Lung (tissue), 12 donors: ENCODE data around the gene ZBED2. TPM values are rescaled to one million over a fixed set of nuclear protein-coding genes. Genes with fewer than 3 reads are reported as not detected.

Source experiments
- ATAC-seq: fragments of 200-7000 bp; cut with Tn5 transposase; one replicate; pipeline ENCODE4 v1.9.1; 2020; ENCODE audit warnings: moderate number of reproducible peaks; ENCODE audit not compliant: insufficient read depth, low FRiP score
- DNase-seq, 3 donors: peaks; one replicate each; pipeline ENCODE4 v3.0.0-alpha.2; 2013 to 2017
- H3K27ac ChIP-seq, 2 donors: one replicate each; pipeline ENCODE4 v1.5.1; 2013; ENCODE audit warnings: mild to moderate bottlenecking in 2 of 2, moderate library complexity in 2 of 2, control low read depth in 1 of 2, inconsistent platforms in 1 of 2, low read depth in 1 of 2, low read length in 1 of 2
- H3K27me3 ChIP-seq, 3 donors: one replicate each; pipeline ENCODE4 v1.5.1; 2013; ENCODE audit warnings: low read length in 2 of 3; ENCODE audit not compliant: control insufficient read depth in 3 of 3, insufficient read depth in 3 of 3
- H3K36me3 ChIP-seq, 4 donors: one replicate each; pipeline ENCODE4 v1.5.1; 2013; ENCODE audit warnings: low read length in 4 of 4, mild to moderate bottlenecking in 1 of 4, moderate library complexity in 1 of 4; ENCODE audit not compliant: control insufficient read depth in 4 of 4, insufficient read depth in 4 of 4
- H3K4me1 ChIP-seq, 5 donors: one replicate each; pipeline ENCODE4 v1.5.1; 2013; ENCODE audit warnings: low read length in 5 of 5, mild to moderate bottlenecking in 2 of 5, moderate library complexity in 1 of 5; ENCODE audit not compliant: control insufficient read depth in 5 of 5, insufficient read depth in 5 of 5
- H3K4me3 ChIP-seq: one replicate; pipeline ENCODE4 v1.5.1; 2013; ENCODE audit warnings: mild to moderate bottlenecking, control low read depth, moderate library complexity
- H3K9ac ChIP-seq, 2 donors: one replicate each; pipeline ENCODE4 v1.5.1; 2013; ENCODE audit warnings: low read length in 2 of 2, control low read depth in 1 of 2; ENCODE audit not compliant: insufficient read depth in 1 of 2
- H3K9me3 ChIP-seq, 4 donors: one replicate each; pipeline ENCODE4 v1.5.1; 2013; ENCODE audit warnings: low read length in 3 of 4, mild to moderate bottlenecking in 1 of 4, moderate library complexity in 1 of 4; ENCODE audit not compliant: control insufficient read depth in 4 of 4, insufficient read depth in 3 of 4
- WGBS, 2 donors: extraction: QIAGEN DNeasy Blood & Tissue Kit; methylation state at CpG; one replicate each; pipeline ENCODE4 v1.1.7; 2013; 5-methylcytosine and 5-hydroxymethylcytosine counted together
- polyA plus RNA-seq, 2 donors: library from polyadenylated mRNA; stranded (reverse); fragments of 200-250 nt; gene quantifications; one replicate each; pipeline ENCODE4 v1.2.1, GENCODE V29; 2013
- total RNA-seq, 2 donors: library from RNA; depleted of rRNA in 1 of 2; stranded (reverse); fragments of >200 nt in 1 of 2; gene quantifications; one replicate each; pipeline ENCODE4 v1.2.1, GENCODE V29; 2014 to 2021
- TF ChIP-seq, protein P1 (sequence below): IDR thresholded peaks from 2 replicates; pipeline ENCODE4 v1.5.1; 2012; ENCODE audit warnings: mild to moderate bottlenecking; ENCODE audit errors: control extremely low read depth, extremely low read depth
- donor health status: control.
- donor health status: control.
- donor health status: Bipolar disorder and iron deficiency.
- donor health status: healthy.
- donor health status: DM: yes; HTN: yes; CAD: no.

The ZBED2 gene
- total and polyA plus RNA-seq, 4 donors: 0.60 to 9.5 (median 5.7) TPM

DNA sequence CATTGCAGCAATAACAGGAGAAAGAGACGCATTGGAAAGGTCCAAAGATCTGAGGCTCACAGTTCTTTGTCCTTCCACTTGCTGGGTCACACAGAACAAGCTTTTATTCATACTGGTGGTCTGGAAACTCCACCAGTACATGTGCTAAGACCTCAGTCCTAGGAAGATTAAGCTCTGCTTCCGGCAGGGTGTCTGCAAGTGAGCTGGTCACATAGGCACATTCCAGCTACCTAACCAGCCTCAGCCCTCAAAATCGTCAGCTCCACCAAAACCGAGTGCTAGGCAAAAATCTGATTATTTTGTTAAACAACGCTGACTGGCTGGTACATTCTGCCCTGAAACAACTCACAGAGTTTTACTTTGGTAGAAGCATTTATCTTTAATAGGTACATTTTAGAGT, 2.2 kb downstream of the ZBED2 start:
- no peaks in the 10 kb centered on the region for H3K27me3 ChIP-seq
- peaks cover 0 to 3% (median 0%) of the 10 kb centered on the region in 5 donors for H3K4me1 ChIP-seq
- no peaks in the 10 kb centered on the region for H3K9me3 ChIP-seq
- ATAC-seq (no peak), DNase-seq (no peak)
- no peaks in the 10 kb centered on the region for H3K36me3 ChIP-seq
- TF ChIP-seq, protein P1, sequence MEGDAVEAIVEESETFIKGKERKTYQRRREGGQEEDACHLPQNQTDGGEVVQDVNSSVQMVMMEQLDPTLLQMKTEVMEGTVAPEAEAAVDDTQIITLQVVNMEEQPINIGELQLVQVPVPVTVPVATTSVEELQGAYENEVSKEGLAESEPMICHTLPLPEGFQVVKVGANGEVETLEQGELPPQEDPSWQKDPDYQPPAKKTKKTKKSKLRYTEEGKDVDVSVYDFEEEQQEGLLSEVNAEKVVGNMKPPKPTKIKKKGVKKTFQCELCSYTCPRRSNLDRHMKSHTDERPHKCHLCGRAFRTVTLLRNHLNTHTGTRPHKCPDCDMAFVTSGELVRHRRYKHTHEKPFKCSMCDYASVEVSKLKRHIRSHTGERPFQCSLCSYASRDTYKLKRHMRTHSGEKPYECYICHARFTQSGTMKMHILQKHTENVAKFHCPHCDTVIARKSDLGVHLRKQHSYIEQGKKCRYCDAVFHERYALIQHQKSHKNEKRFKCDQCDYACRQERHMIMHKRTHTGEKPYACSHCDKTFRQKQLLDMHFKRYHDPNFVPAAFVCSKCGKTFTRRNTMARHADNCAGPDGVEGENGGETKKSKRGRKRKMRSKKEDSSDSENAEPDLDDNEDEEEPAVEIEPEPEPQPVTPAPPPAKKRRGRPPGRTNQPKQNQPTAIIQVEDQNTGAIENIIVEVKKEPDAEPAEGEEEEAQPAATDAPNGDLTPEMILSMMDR: no peak
- no peak overlapping the region for H3K27ac ChIP-seq
- H3K9ac ChIP-seq: no peak overlapping the region
- 81 to 86% methylated on average over 5 of the region's 5 CpGs for WGBS, 2 donors
- H3K4me3 ChIP-seq: no peak overlapping the region

DNA sequence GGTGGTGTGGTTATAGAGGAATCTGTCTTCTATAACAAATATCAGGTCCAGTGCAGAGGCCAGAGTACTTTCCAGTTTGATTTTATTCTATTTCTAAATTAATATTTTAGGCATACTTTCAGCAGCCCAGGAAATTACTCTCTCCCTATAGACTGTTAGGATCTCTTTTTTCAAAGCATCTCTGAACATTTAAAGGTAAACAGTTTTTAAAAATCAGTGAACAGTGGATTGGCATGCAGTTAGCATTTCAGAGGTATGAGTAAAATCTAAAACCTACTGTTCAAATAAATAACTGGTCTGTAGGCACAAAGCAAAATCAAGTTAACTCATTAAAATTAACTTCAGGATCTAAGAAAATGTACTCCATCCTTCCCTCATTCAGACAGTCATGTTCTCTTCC, 3.0 kb downstream of the ZBED2 start:
- ATAC-seq: no peak
- Histone ChIP-seq H3K36me3 (no peaks in the 10 kb centered on the region), H3K27me3 (no peaks in the 10 kb centered on the region), H3K27ac (no peak overlapping the region), H3K4me3 (no peak overlapping the region), H3K4me1 (peaks cover 0 to 3% (median 0%) of the 10 kb centered on the region in 5 donors), H3K9me3 (peaks cover 0 to 2% (median 0%) of the 10 kb centered on the region in 4 donors), H3K9ac (no peak overlapping the region)
- TF ChIP-seq, protein P1: no peak
- DNase-seq: no peak

DNA sequence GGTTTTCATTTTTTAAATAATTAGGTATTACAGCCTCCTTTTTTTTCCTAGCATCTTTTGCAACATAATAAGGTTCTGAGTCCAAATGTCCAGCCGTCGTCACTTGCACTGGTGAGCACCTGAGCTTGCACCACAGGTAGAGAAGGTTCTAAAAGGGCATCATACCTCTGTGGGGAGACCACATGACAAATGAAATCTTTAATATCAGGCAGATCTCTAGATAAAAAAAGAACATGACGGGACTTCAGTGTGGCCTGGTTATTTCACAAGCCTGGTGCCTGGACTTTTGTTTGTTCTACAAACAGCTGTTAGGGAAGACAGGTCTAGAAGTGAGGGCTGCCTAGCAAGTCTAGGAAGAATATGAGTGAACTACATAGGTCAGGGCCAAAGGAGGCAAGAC, 3.6 kb downstream of the ZBED2 start:
- TF ChIP-seq, protein P1: no peak
- no peak overlapping the region for H3K9ac ChIP-seq

DNA sequence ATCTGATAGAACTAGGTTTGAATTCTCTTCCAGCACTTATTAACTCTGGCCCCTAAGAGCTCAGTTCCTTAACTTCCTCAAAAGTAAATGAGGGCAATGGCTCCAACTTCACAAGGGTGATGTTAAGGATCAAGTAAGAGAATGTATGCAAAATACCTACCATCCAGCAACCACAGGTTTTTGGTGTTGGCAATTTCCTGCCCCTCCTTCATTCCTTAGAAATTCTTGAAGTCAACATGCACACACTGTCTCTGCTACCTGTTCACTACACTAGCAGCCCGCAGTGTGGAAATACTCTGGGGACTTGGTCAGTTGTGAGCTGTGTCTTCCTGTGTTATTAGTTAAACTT, 5.0 kb downstream of the ZBED2 start:
- H3K4me3 ChIP-seq: no peak overlapping the region
- no peak overlapping the region for H3K9ac ChIP-seq
- ATAC-seq: no peak

More for the DNA sequence above, 3.6 kb downstream of the ZBED2 start:
- Histone ChIP-seq H3K27me3 (no peaks in the 10 kb centered on the region), H3K4me1 (peaks cover 0 to 3% (median 0%) of the 10 kb centered on the region in 5 donors), H3K36me3 (no peaks in the 10 kb centered on the region), H3K4me3 (no peak overlapping the region), H3K27ac (no peak overlapping the region), H3K9me3 (peaks cover 0 to 2% (median 0%) of the 10 kb centered on the region in 4 donors)
- DNase-seq (no peak), ATAC-seq (no peak)
- WGBS, 2 donors: 88 to 90% methylated on average over 3 of the region's 3 CpGs

More for the DNA sequence above, 5.0 kb downstream of the ZBED2 start:
- 81 to 91% methylated on average over 1 of the region's 1 CpG for WGBS, 2 donors
- H3K27me3 ChIP-seq: no peaks in the 10 kb centered on the region
- H3K9me3 ChIP-seq: peaks cover 0 to 2% (median 0%) of the 10 kb centered on the region in 4 donors
- H3K27ac ChIP-seq: no peak overlapping the region
- peaks cover 0 to 3% (median 0%) of the 10 kb centered on the region in 5 donors for H3K4me1 ChIP-seq
- no peaks in the 10 kb centered on the region for H3K36me3 ChIP-seq
- no peak for DNase-seq
- TF ChIP-seq, protein P1: no peak
